ENCODE results near the gene EEF2KMT. TPM values are rescaled to one million over a fixed set of nuclear protein-coding genes. Genes with fewer than 3 reads are reported as not detected.
A peak's percentile ranks its signal among the peaks of the same experiment; 100 is the strongest.
"Not testable (repeated sequence)": the region's sequence is repeated elsewhere in the genome, so short reads cannot be mapped to it uniquely, and the experiment has no call there.

The EEF2KMT gene
- total RNA-seq (2021) (10.4 TPM in 2 replicates), Bru-seq, nascent RNA (percentile 46 among the genes with signal in this experiment), BruChase-seq, experiment 1, labeled RNA remaining after a 2-hour chase (percentile 34 among the genes with signal in this experiment), BruChase-seq, experiment 2, labeled RNA remaining after a 6-hour chase (percentile 51 among the genes with signal in this experiment)
- long read RNA-seq, transcript EEF2KMT-201 (8 exons, 2,390 nt) = major isoform, 29 of 60 reads
- long read RNA-seq, transcript EEF2KMT-202 (7 exons, 2,268 nt) = minor isoform, 9 of 60 reads
- long read RNA-seq, partial matches to known transcripts = 2 of 60 reads
- long read RNA-seq, other reads (novel, unspliced or antisense) = 20 of 60 reads

GRCh38 chr16:5097470-5098220, at the start of gene EEF2KMT:
TSS of gene EEF2KMT (minus strand) at chr16:5097795. CDS start at chr16:5097739, 56 bp downstream.
- not testable (repeated sequence) for H3K27ac ChIP-seq; BruUV-seq (replicated peaks); H3K36me3 ChIP-seq (ENCODE audit: low read depth); H3K27me3 ChIP-seq (ENCODE audit: insufficient read depth, low read depth); H3F3A ChIP-seq (ENCODE audit: insufficient read depth, low read depth); H3K4me1 ChIP-seq (replicated peaks; ENCODE audit: insufficient read depth); H3K9me3 ChIP-seq (ENCODE audit: insufficient read depth, low read depth); H3K9me2 ChIP-seq (ENCODE audit: insufficient read depth); H3K79me2 ChIP-seq (ENCODE audit: low read depth); H4K20me1 ChIP-seq (ENCODE audit: insufficient read depth)
- ChIA-PET CTCF (interaction anchor here (0.6 to 1.1 kb wide), 4 partner anchors 13 to 599 kb away, joined by 3 to 7 read pairs (median 4); partner anchors contain the start of gene SEC14L5), POLR2A (ENCODE audit: unreplicated experiment) (interaction anchor here (0.5 to 0.8 kb wide), 9 partner anchors 140 to 1696 kb away, joined by 3 to 10 read pairs (median 4); partner anchors contain the start of genes ANKS3, DNAAF8, SEC14L5 and UBN1)
- DNase-seq = peak; percentile 96 to 100
- Histone ChIP-seq H2AFZ (peak within 1 kb of the TSS; percentile 66; the same call in 1 of the 2 replicates), H3K4me2 (peak within 1 kb of the TSS; percentile 81), H3K4me3 (peak within 1 kb of the TSS; percentile 92)
- intact Hi-C loops (cut with micrococcal nuclease; ENCODE audit: unreplicated experiment) = loop anchor here (5.0 to 10.0 kb wide), 4 partner anchors 140 to 593 kb away; partner anchors contain the start of gene SEC14L5

- POLR2A ChIA-PET (ENCODE audit: unreplicated experiment); H4K20me1 ChIP-seq (ENCODE audit: insufficient read depth); intact Hi-C loops (cut with micrococcal nuclease; ENCODE audit: unreplicated experiment); H3K9me2 ChIP-seq (ENCODE audit: insufficient read depth); H3K36me3 ChIP-seq (ENCODE audit: low read depth); H3F3A ChIP-seq (ENCODE audit: insufficient read depth, low read depth); DNase-seq; H3K27ac ChIP-seq; H2AFZ ChIP-seq; BruUV-seq (replicated peaks); H3K9me3 ChIP-seq (ENCODE audit: insufficient read depth, low read depth); H3K79me2 ChIP-seq (ENCODE audit: low read depth); H3K4me1 ChIP-seq (replicated peaks; ENCODE audit: insufficient read depth); H3K4me2 ChIP-seq; CTCF ChIA-PET; H3K4me3 ChIP-seq: not testable (repeated sequence)
- peaks cover 72% of the 10 kb centered on the region for H3K27me3 ChIP-seq (ENCODE audit: insufficient read depth, low read depth)
These were observed 47.0 kb upstream of the EEF2KMT start for GRCh38 chr16:5144621-5144956.

- no peaks in the 10 kb centered on the region for H3K4me1 ChIP-seq (replicated peaks; ENCODE audit: insufficient read depth)
- no peaks in the 10 kb centered on the region for H3K79me2 ChIP-seq (ENCODE audit: low read depth)
- no TSS peak for BruUV-seq (replicated peaks)
- no peak for TF ChIP-seq CTCF (conservative IDR thresholded peaks at IDR 0.05)
- TF ChIP-seq EZH2 (IDR thresholded peaks at IDR 0.05; ENCODE audit: low read depth) = no peak
- no peaks in the 10 kb centered on the region for H4K20me1 ChIP-seq (ENCODE audit: insufficient read depth)
- H3K27ac ChIP-seq = no peak overlapping the region
- H3K4me2 ChIP-seq = no peak overlapping the region
- H3K9me2 ChIP-seq (ENCODE audit: insufficient read depth) = no peaks in the 10 kb centered on the region
- H3K36me3 ChIP-seq (ENCODE audit: low read depth) = no peaks in the 10 kb centered on the region
- H3K9me3 ChIP-seq (ENCODE audit: insufficient read depth, low read depth) = no peaks in the 10 kb centered on the region
- H2AFZ ChIP-seq = no peak overlapping the region
- H3K27me3 ChIP-seq (ENCODE audit: insufficient read depth, low read depth) = peaks cover 73% of the 10 kb centered on the region
- ChIA-PET CTCF (no interaction called here), POLR2A (ENCODE audit: unreplicated experiment) (interaction anchor here (0.5 kb wide), 1 partner anchor 16 kb away, joined by 3 read pairs; no protein-coding TSS in a partner anchor)
- intact Hi-C loops (cut with micrococcal nuclease; ENCODE audit: unreplicated experiment) = no loop called here
- H3F3A ChIP-seq (ENCODE audit: insufficient read depth, low read depth) = no peaks in the 10 kb centered on the region
- no peak overlapping the region for H3K4me3 ChIP-seq
- DNase-seq = no peak
These were observed 46.4 kb upstream of the EEF2KMT start for GRCh38 chr16:5143761-5144620.

GRCh38 chr16:5140151-5140550, 42.6 kb upstream of the EEF2KMT start:
- BruUV-seq (replicated peaks); H3K4me2 ChIP-seq; POLR2A ChIA-PET (ENCODE audit: unreplicated experiment); H3K79me2 ChIP-seq (ENCODE audit: low read depth); H3K27ac ChIP-seq; H2AFZ ChIP-seq; H3K9me3 ChIP-seq (ENCODE audit: insufficient read depth, low read depth); H3K36me3 ChIP-seq (ENCODE audit: low read depth); H4K20me1 ChIP-seq (ENCODE audit: insufficient read depth); H3K9me2 ChIP-seq (ENCODE audit: insufficient read depth); H3F3A ChIP-seq (ENCODE audit: insufficient read depth, low read depth); DNase-seq; H3K4me1 ChIP-seq (replicated peaks; ENCODE audit: insufficient read depth); H3K4me3 ChIP-seq; intact Hi-C loops (cut with micrococcal nuclease; ENCODE audit: unreplicated experiment); CTCF ChIA-PET: not testable (repeated sequence)
- peaks cover 75% of the 10 kb centered on the region for H3K27me3 ChIP-seq (ENCODE audit: insufficient read depth, low read depth)

GRCh38 chr16:5134739-5135452, 37.3 kb upstream of the EEF2KMT start:
- H3K36me3 ChIP-seq (ENCODE audit: low read depth); H3K4me1 ChIP-seq (replicated peaks; ENCODE audit: insufficient read depth); CTCF ChIA-PET; H3K4me2 ChIP-seq; H4K20me1 ChIP-seq (ENCODE audit: insufficient read depth); H3K9me3 ChIP-seq (ENCODE audit: insufficient read depth, low read depth); intact Hi-C loops (cut with micrococcal nuclease; ENCODE audit: unreplicated experiment); BruUV-seq (replicated peaks); H3K27ac ChIP-seq; POLR2A ChIA-PET (ENCODE audit: unreplicated experiment); H3F3A ChIP-seq (ENCODE audit: insufficient read depth, low read depth); H3K4me3 ChIP-seq; H2AFZ ChIP-seq; H3K9me2 ChIP-seq (ENCODE audit: insufficient read depth); H3K79me2 ChIP-seq (ENCODE audit: low read depth); DNase-seq: not testable (repeated sequence)
- peaks cover 47% of the 10 kb centered on the region for H3K27me3 ChIP-seq (ENCODE audit: insufficient read depth, low read depth)
